Measurements from ENCODE around the gene RASIP1.

The RASIP1 gene

DNA sequence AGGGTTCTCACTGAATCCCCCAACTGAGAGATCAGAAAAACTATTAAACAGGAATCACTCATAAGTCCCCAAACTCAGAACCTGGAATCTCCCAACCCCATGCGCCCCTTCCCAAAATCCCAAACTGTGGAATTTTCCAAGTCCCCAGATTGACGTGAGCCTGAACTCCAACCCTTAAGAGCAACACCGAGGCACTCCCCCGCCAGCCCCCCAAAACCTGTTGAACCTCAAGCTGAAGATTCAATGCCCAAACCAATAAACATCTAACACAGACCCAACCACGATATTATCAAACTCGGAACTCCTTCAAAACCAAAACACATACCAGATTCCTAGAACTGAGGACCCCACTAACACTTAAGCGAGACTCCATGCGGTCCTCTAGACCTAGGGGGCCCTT is 5.7 kb upstream of the RASIP1 start:
- no peak for DNase-seq (ENCODE audit: low spot score)
- TF ChIP-seq CTCF (IDR thresholded peaks at IDR 0.05): no peak
- no peak overlapping the region for H3K27ac ChIP-seq
- no peak overlapping the region for H3K4me3 ChIP-seq

- H3K4me3 ChIP-seq: no peak overlapping the region
- no peak for DNase-seq (ENCODE audit: low spot score)
- H3K27ac ChIP-seq: no peak overlapping the region
- no peak for TF ChIP-seq CTCF (IDR thresholded peaks at IDR 0.05)
Measured at GRCh38 chr19:48745208-48745995, 5.0 kb upstream of the RASIP1 start.

DNA sequence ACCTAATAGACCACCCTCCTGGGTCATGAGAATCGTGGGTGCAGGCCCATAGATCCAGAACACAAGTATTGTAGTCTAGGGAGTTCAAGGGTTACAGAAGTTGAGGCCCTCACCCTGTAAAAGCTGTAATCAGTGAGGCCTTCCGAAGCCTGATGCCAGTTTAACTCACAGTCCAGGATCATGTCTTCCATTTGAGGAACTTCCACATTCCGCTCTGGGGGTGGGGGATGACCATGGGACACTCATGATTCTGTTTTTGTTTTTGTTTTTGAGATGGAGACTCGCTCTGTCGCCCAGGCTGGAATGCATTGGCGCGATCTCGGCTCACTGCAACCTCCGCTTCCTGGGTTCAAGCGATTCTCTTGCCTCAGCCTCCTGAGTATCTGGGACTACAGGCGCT is 1.7 kb upstream of the RASIP1 start:
- DNase-seq (ENCODE audit: low spot score): no peak
- H3K27ac ChIP-seq: peak overlapping the region in 1 of 2 donors; percentile 64
- TF ChIP-seq CTCF (IDR thresholded peaks at IDR 0.05): no peak
- no peak overlapping the region for H3K4me3 ChIP-seq

DNA sequence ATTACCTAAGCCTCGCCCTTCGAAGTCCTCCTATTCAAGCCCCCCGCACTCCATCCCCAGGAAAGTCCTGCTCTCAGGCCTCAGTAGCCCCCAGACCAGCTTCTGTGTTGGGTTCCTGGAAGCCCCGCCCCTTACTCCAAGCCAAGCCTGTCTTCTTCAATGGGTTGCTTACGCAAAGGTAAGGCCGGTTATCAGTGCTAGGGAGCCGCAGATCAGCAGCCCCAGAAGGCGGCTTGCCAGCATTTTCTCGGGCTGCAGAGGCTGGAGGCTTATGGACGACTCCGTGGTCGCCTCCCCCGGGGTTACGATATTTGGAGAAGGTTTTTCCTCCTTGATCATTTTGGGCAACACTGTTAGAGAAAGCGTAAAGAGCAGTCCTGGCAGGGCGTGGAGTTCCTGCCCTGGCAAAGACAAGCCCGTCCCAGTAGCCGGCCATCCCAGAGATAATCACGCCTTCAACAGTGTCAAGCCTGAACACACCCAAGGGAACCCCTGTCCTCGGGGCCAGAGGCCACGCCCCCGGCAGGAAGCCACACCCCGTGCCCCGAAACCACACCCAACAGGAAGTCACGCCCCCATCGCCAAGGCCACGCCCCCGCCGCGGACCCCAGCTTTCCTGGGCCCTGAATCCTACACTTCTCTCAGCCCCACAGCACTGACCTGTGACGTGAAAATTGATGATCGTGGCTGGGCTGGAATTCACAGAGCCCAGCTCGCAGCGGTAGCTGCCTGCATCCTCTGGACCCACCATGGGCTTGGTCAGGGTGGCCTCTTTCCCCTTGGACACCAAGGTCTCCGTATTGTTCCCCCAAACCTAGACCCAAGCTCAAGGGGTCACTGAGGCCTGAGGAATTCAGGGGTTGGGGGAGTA is 954 bp upstream of the RASIP1 start:
- no peak for TF ChIP-seq CTCF (IDR thresholded peaks at IDR 0.05)
- DNase-seq (ENCODE audit: low spot score): no peak
- Histone ChIP-seq H3K4me3 (peak overlapping the region; percentile 75), H3K27ac (peak overlapping the region in 1 of 2 donors; percentile 64)

DNA sequence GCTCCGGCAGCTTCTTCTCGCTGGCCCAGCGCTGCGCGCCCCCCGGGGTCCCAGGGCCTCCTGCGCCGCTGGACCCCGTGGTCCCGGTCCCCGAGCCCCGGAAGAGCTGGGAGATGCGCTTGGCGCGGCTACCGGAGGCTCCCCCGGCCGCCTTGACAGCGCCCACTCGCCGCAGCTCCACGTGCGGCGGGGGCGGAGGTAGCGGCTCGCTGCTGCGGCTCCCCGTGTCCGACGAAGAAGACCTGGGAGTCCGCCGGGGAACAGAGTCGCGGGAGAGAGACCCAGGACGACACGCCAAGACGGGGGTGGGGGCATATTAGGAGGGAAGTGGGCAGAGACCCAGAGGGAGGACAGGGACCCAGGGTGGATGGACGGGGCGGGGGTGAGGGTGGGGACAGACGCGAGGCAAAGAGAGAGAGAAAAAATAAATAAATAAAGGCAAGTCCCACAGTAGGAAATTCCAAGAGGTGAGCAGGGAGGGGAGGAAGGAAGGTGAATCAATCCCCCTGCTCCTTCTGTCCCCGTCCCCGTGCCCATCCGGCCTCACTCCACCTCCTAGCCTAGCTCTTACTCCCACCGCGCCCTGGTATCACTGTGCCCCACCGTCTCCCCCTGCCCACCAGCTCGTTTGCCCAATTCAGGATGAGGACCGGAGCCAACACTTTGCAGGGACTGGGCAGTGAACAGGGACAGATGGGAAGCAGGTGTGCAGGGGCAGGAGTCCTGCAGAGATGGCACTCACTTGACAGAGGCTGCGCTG is 826 bp downstream of the RASIP1 start:
- DNase-seq (ENCODE audit: low spot score): no peak
- Histone ChIP-seq H3K27ac (peak overlapping the region in 1 of 2 donors; percentile 64), H3K4me3 (peak overlapping the region; percentile 75)
- no peak for TF ChIP-seq CTCF (IDR thresholded peaks at IDR 0.05)

DNA sequence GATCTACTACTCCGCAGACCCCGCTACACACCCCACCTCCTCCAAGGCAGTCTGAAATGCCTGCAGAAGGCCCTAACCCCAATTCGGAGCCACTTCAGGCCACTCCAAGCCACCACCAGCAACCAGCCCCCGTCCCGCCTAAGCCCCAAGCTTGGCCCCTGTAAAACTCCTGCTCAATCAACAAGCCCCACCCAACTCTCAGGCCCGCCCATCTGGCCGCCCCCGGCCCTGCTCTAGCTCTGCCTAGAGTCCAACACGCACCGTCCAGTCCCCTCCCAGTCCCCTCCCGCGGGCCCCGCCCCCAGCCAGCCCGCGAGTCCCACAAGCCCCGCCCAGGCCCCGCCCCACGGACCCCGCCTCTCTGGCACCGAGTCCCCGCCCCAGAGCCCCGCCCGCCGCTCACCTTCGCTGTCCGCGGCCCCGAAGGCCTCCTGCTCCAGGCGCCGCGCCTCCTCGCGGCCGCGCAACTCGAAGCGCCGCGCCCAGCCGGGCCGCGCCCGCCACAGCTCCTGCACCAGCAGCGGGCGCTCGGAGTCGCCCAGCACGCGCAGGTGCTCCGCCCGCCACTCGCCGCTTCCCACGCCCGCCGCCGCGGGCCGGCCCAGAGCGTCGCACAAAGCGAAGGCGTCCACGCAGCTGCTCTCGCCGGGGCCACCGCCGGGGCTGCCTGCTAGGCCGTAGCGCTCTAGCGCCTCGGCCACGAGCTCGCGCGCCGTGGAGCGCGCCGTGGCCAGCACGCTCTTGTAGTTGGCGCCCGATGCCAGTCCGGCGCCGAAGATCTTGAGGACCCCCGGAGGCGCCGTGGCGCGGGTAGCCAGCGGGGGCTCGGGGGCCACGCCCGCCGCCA is 1.6 kb downstream of the RASIP1 start:
- H3K27ac ChIP-seq: peak overlapping the region in 1 of 2 donors; percentile 62
- H3K4me3 ChIP-seq: peak overlapping the region; percentile 75
- DNase-seq (ENCODE audit: low spot score): peak; percentile 88
- peak; percentile 15 for TF ChIP-seq CTCF (IDR thresholded peaks at IDR 0.05)
